Neuronal stem cell (in vitro differentiated cells): ENCODE results near the gene BCL3. TPM values are rescaled to one million over a fixed set of nuclear protein-coding genes. Genes with fewer than 3 reads are reported as not detected.

ENCODE experiments used
- DNase-seq: peaks from one replicate; pipeline ENCODE4 v3.0.0-alpha.2; 2013; ENCODE audit warnings: low spot score
- H2AFZ ChIP-seq: one replicate; pipeline ENCODE4 v1.6.1; 2013; ENCODE audit warnings: mild to moderate bottlenecking, low read length, inconsistent platforms
- H2AK5ac ChIP-seq: 2 replicates; pipeline ENCODE4 v1.6.1; 2013; ENCODE audit warnings: low read depth, mild to moderate bottlenecking, inconsistent platforms, low read length, moderate library complexity, mixed read lengths
- H2BK120ac ChIP-seq: 2 replicates; pipeline ENCODE4 v1.6.1; 2013; ENCODE audit warnings: low read depth, mild to moderate bottlenecking, inconsistent platforms, low read length, moderate library complexity, mixed read lengths
- H2BK12ac ChIP-seq: one replicate; pipeline ENCODE4 v1.6.1; 2013; ENCODE audit warnings: low read length, inconsistent platforms
- H2BK15ac ChIP-seq: 2 replicates; pipeline ENCODE4 v1.6.1; 2013; ENCODE audit warnings: mild to moderate bottlenecking, low read length, inconsistent platforms, mixed read lengths
- H2BK5ac ChIP-seq: one replicate; pipeline ENCODE4 v1.6.1; 2013; ENCODE audit warnings: inconsistent platforms, mild to moderate bottlenecking, low read length, moderate library complexity
- H3K14ac ChIP-seq: one replicate; pipeline ENCODE4 v1.6.1; 2013; ENCODE audit warnings: low read length, inconsistent platforms
- H3K18ac ChIP-seq: 2 replicates; pipeline ENCODE4 v1.6.1; 2013; ENCODE audit warnings: low read length, inconsistent platforms
- H3K23ac ChIP-seq: 2 replicates; pipeline ENCODE4 v1.6.1; 2013; ENCODE audit warnings: low read depth, mild to moderate bottlenecking, mixed read lengths, low read length, inconsistent platforms; ENCODE audit not compliant: poor library complexity
- H3K27ac ChIP-seq: replicated peaks from 3 replicates; pipeline ENCODE4 v1.5.1; 2013; ENCODE audit warnings: low read length, inconsistent platforms
- H3K27me3 ChIP-seq, 3 experiments: 2 replicates each; pipeline ENCODE4 v1.6.1; 2013; ENCODE audit warnings: low read length in 3 of 3, mild to moderate bottlenecking in 2 of 3, inconsistent platforms in 1 of 3, low read depth in 1 of 3, mixed read lengths in 1 of 3, moderate library complexity in 1 of 3; ENCODE audit not compliant: control insufficient read depth in 3 of 3, insufficient read depth in 3 of 3
- H3K36me3 ChIP-seq, 2 donors: replicated peaks in 1 of 2; 2 replicates each; pipeline ENCODE4 v1.6.1; 2013; ENCODE audit warnings: low read length in 2 of 2; ENCODE audit not compliant: control insufficient read depth in 2 of 2, insufficient read depth in 2 of 2
- H3K4ac ChIP-seq: 2 replicates; pipeline ENCODE4 v1.6.1; 2013; ENCODE audit warnings: inconsistent platforms, mild to moderate bottlenecking, low read length, moderate library complexity
- H3K4me1 ChIP-seq, 2 donors: 1 replicate in 1 of 2; 2 replicates in 1 of 2; pipeline ENCODE4 v1.6.1; 2013; ENCODE audit warnings: low read length in 2 of 2, low read depth in 1 of 2; ENCODE audit not compliant: control insufficient read depth in 2 of 2, insufficient read depth in 1 of 2
- H3K4me2 ChIP-seq: one replicate; pipeline ENCODE4 v1.6.1; 2013; ENCODE audit warnings: mild to moderate bottlenecking, low read length, inconsistent platforms; ENCODE audit not compliant: insufficient read depth, poor library complexity, severe bottlenecking
- H3K4me3 ChIP-seq, 2 donors: 2 replicates each; pipeline ENCODE4 v1.5.1; 2013; ENCODE audit warnings: low read length in 2 of 2, mild to moderate bottlenecking in 2 of 2, inconsistent platforms in 1 of 2, moderate library complexity in 1 of 2
- H3K79me1 ChIP-seq: one replicate; pipeline ENCODE4 v1.6.1; 2013; ENCODE audit warnings: low read depth, mild to moderate bottlenecking, inconsistent platforms, low read length, moderate library complexity
- H3K9ac ChIP-seq: one replicate; pipeline ENCODE4 v1.6.1; 2013; ENCODE audit warnings: mild to moderate bottlenecking, low read depth, low read length, inconsistent platforms; ENCODE audit not compliant: poor library complexity
- H3K9me3 ChIP-seq, 2 donors: replicated peaks in 1 of 2; 2 replicates each; pipeline versions ENCODE3 to v1.6.1; 2013; ENCODE audit warnings: low read length in 2 of 2, mild to moderate bottlenecking in 2 of 2, inconsistent platforms in 1 of 2, low read depth in 1 of 2, mixed read lengths in 1 of 2, moderate library complexity in 1 of 2; ENCODE audit not compliant: control insufficient read depth in 2 of 2, insufficient read depth in 1 of 2
- H4K8ac ChIP-seq: one replicate; pipeline ENCODE4 v1.6.1; 2013; ENCODE audit warnings: low read depth, mild to moderate bottlenecking, inconsistent platforms, low read length, moderate library complexity
- H4K91ac ChIP-seq: one replicate; pipeline ENCODE4 v1.6.1; 2013; ENCODE audit warnings: low read length, low read depth, mild to moderate bottlenecking, inconsistent platforms; ENCODE audit not compliant: poor library complexity
- WGBS, 2 donors: extraction: QIAGEN DNeasy Blood & Tissue Kit; methylation state at CpG; one replicate each; pipeline ENCODE4 v1.1.7; 2013; ENCODE audit warnings: missing lambda C conversion rate in 2 of 2, mixed read lengths in 1 of 2; ENCODE audit not compliant: insufficient read length in 2 of 2, insufficient replicate concordance in 1 of 2; ENCODE audit errors: extremely low coverage in 2 of 2; 5-methylcytosine and 5-hydroxymethylcytosine counted together
- small RNA-seq: library from polyadenylated mRNA; stranded (forward); fragments of <200 nt; extraction: miRNeasy Mini kit (QIAGEN cat#:217004); gene quantifications from one replicate; pipeline ENCODE3, GENCODE V24; 2013; ENCODE audit not compliant: insufficient read depth

BCL3 gene

DNA sequence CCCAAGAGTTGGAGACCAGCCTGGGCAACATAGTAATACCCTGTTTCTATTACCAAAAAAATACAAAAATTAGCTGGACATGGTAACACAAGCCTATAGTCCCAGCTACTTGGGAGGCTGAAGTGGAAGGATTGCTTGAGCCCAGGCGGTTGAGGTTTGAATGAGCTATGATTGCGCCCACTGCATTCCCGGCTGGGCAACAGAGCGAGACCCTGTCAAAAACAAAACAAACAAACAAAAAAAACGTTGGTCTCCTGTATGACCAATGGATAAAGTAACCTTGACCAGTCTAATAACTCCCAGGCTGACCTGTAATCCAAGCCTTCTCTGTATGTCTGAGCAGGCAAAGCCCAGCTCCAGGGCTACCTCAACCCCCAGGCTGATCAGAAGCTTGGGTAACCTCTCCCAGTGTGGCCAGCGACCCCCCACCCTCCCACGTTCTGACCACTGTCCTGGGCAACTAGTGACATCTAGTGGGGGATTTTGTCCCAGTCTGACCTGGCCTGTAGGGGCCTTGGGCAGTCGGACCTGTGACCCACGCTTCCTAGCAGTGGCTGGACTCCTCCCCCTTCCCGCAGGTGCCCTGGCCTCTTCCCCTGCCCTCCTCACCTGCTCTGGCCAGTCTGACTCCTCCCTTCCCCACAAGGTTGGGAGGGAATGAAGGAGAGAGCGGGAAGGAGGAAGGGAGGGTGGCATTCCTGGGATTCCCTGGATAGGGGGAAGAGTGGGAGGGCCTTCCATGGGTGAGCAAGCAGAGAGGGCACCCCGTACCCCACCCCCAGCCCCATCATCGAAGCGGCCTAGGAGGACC lies 59.3 kb downstream of the BCL3 start:
- H3K9ac ChIP-seq, result no peak overlapping the region
- no CpG with 5 or more reads among the region's 14 CpGs for WGBS, 2 donors
- DNase-seq, result peak; percentile 64
- H3K79me1 ChIP-seq, result no peaks in the 10 kb centered on the region
- H3K4me3 ChIP-seq, result no peak overlapping the region
- no peak overlapping the region for H3K27ac ChIP-seq
- no peak overlapping the region for H4K91ac ChIP-seq
- H3K4me2 ChIP-seq, result peak overlapping the region; percentile 80
- H3K27me3 ChIP-seq, result peaks cover 0 to 3% (median 2%) of the 10 kb centered on the region in 3 experiments
- H4K8ac ChIP-seq, result no peak overlapping the region
- H2BK5ac ChIP-seq, result no peak overlapping the region
- H3K23ac ChIP-seq, result no peak overlapping the region
- H3K18ac ChIP-seq, result no peak overlapping the region
- H2AFZ ChIP-seq, result peak overlapping the region; percentile 52
- H3K14ac ChIP-seq, result no peak overlapping the region
- no peak overlapping the region for H2BK12ac ChIP-seq
- H3K4me1 ChIP-seq, result peaks cover 27 to 29% of the 10 kb centered on the region in 2 donors
- H2AK5ac ChIP-seq, result peak overlapping the region; percentile 89
- peak overlapping the region; percentile 98 for H2BK15ac ChIP-seq
- H3K4ac ChIP-seq, result no peak overlapping the region
- H3K9me3 ChIP-seq, result no peaks in the 10 kb centered on the region
- peak overlapping the region; percentile 16 for H2BK120ac ChIP-seq
- no peaks in the 10 kb centered on the region for H3K36me3 ChIP-seq

DNA sequence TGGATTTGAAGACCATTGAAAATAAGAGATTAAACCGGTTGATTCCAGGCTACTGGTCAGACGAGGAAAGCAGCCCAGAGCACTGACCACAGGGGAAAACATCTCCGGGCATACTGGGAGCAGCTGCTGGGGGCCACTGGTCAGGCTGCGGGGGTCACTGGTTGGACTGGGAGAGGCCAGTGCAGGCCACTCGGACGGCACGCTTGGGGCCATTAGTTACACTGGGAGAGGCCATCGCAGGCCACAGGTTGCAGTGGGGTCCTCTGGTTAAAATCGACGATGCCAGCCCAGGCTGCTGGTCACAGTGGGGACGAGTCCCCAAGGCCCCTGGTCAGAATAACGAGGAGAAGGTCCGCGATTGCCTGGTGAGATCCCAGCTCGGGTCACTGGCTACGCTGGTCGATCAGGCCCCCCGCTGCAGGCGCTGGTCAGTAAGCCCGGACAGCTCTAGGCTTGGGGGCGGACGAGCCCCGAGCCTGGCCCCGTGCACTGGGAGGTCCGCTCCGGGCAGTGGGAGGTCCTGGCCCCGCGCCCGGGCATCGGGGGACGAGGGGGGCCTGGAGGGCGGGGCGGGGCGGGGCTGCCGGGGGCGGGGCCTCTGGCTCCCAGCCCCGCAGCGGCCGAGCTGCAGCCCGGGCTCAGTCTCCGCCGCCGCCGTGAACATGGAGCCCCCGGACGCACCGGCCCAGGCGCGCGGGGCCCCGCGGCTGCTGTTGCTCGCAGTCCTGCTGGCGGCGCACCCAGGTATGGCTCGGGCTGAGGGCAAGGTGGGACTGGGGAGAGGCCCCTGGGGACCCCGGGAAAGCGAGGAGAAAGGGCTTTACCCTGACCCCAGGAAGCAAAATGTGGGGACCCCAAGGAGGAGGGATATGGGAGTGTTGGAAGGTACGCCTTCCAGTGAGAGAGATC lies 60.2 kb downstream of the BCL3 start, which contains the start of gene BCAM:
BCAM (plus strand) TSS at position 641 of the 909 bp plus-strand sequence; CDS start at position 663, 22 bp downstream.
- DNase-seq, result peak; percentile 76
- Histone ChIP-seq H2BK120ac (peak within 1 kb of the TSS; percentile 16), H3K4me1 (peaks cover 27 to 29% of the 10 kb centered on the region in 2 donors), H3K4me3 (peak within 1 kb of the TSS; percentile 48 to 84), H4K8ac (no peak within 1 kb of the TSS), H3K4me2 (peak within 1 kb of the TSS; percentile 80), H3K18ac (peak within 1 kb of the TSS; percentile 98), H2BK12ac (peak within 1 kb of the TSS; percentile 95), H2AK5ac (peak within 1 kb of the TSS; percentile 96), H3K14ac (peak within 1 kb of the TSS; percentile 95), H4K91ac (no peak within 1 kb of the TSS), H3K36me3 (no peaks in the 10 kb centered on the region), H3K9ac (peak within 1 kb of the TSS; percentile 85), H2BK15ac (peak within 1 kb of the TSS; percentile 98), H3K79me1 (no peaks in the 10 kb centered on the region), H3K4ac (no peak within 1 kb of the TSS), H2AFZ (peak within 1 kb of the TSS; percentile 80), H2BK5ac (peak within 1 kb of the TSS; percentile 19), H3K9me3 (peaks cover 0 to 3% of the 10 kb centered on the region in 2 donors), H3K23ac (no peak within 1 kb of the TSS), H3K27me3 (peaks cover 0 to 3% (median 2%) of the 10 kb centered on the region in 3 experiments), H3K27ac (peak within 1 kb of the TSS; percentile 56)
- WGBS, 2 donors, result no CpG with 5 or more reads among the region's 59 CpGs

Small RNAs within 50 kb of the gene (small RNA-seq; reads per million reads assigned to genes)
- gene RF00156 (not detected), gene RF00285 (not detected)
